NCI-H2171 treated with DMSO at 0.1 percent for 48 hours (cell line): ENCODE measurements around the gene TMEM181.
A peak's percentile ranks its signal among the peaks of the same experiment; 100 is the strongest.
"Not testable (repeated sequence)": the region's sequence is repeated elsewhere in the genome, so short reads cannot be mapped to it uniquely, and the experiment has no call there.

Experiments used
- DNase-seq: peaks from one replicate; lab custom pipeline; 2025; lab: John Stamatoyannopoulos, UW

TMEM181 gene

GRCh38 chr6:158599635-158600034 lies 39.7 kb downstream of the TMEM181 start:
- no peak for DNase-seq

- no peak for DNase-seq
These were observed 43.6 kb downstream of the TMEM181 start for GRCh38 chr6:158603261-158604047.

GRCh38 chr6:158604048-158604406 lies 44.1 kb downstream of the TMEM181 start:
- no peak for DNase-seq

- DNase-seq, result peak; percentile 84
These were observed 45.5 kb downstream of the TMEM181 start for GRCh38 chr6:158605266-158605878.

- DNase-seq, result not testable (repeated sequence)
These were observed 46.1 kb downstream of the TMEM181 start for GRCh38 chr6:158606011-158606410.

GRCh38 chr6:158606935-158607334 lies 47.0 kb downstream of the TMEM181 start:
- DNase-seq, result no peak

- no peak for DNase-seq
These were observed 47.7 kb downstream of the TMEM181 start for GRCh38 chr6:158607411-158608170.

- DNase-seq, result no peak
These were observed 48.3 kb downstream of the TMEM181 start for GRCh38 chr6:158608221-158608620.

- no peak for DNase-seq
These were observed 49.7 kb downstream of the TMEM181 start for GRCh38 chr6:158609455-158610155.

GRCh38 chr6:158610319-158610968 lies 50.6 kb downstream of the TMEM181 start:
- no peak for DNase-seq

- DNase-seq, result no peak
These were observed 51.1 kb downstream of the TMEM181 start for GRCh38 chr6:158611039-158611438.

GRCh38 chr6:158611541-158612370 lies 51.9 kb downstream of the TMEM181 start:
- DNase-seq, result no peak

GRCh38 chr6:158614606-158615005 lies 54.7 kb downstream of the TMEM181 start:
- not testable (repeated sequence) for DNase-seq

- not testable (repeated sequence) for DNase-seq
These were observed 58.4 kb downstream of the TMEM181 start for GRCh38 chr6:158618289-158618688.

GRCh38 chr6:158619922-158620801 lies 60.3 kb downstream of the TMEM181 start:
- no peak for DNase-seq

GRCh38 chr6:158620963-158621693 lies 61.2 kb downstream of the TMEM181 start:
- no peak for DNase-seq

- DNase-seq, result no peak
These were observed 62.0 kb downstream of the TMEM181 start for GRCh38 chr6:158621694-158622544.

- no peak for DNase-seq
These were observed 62.8 kb downstream of the TMEM181 start for GRCh38 chr6:158622545-158623190.
